WTC11 (cell line): ENCODE measurements around the gene MINDY1. TPM values are rescaled to one million over a fixed set of nuclear protein-coding genes. Genes with fewer than 3 reads are reported as not detected.

Source experiments
- ATAC-seq: fragments of 200-7000 bp; cut with Tn5 transposase; 2 replicates; pipeline ENCODE4 v1.10.0; 2021; ENCODE audit warnings: mild to moderate bottlenecking, moderate library complexity
- CTCF ChIA-PET: fragments of 300-600 bp; sonication (Branson Sonifier 250); formaldehyde crosslinking; loops from one replicate; lab custom pipeline; 2021; ENCODE audit warnings: antibody characterized with exemption; lab: Charles Lee
- POLR2A ChIA-PET: fragments of 350-600 bp; sonication (Branson Sonifier 250); formaldehyde crosslinking; loops from one replicate; lab custom pipeline; 2021; ENCODE audit warnings: antibody characterized with exemption; lab: Charles Lee
- DNase-seq: peaks from one replicate; pipeline ENCODE4 v3.0.0; 2021; ENCODE audit warnings: low spot score
- H3K27ac Mint-ChIP-seq: 2 replicates; pipeline ENCODE4 v1.8.0; 2021; ENCODE audit warnings: mixed read lengths
- H3K27me3 Mint-ChIP-seq: 2 replicates; pipeline ENCODE4 v1.8.0; 2021; ENCODE audit warnings: low read depth, mild to moderate bottlenecking, moderate library complexity, mixed read lengths
- H3K36me3 Mint-ChIP-seq: 2 replicates; pipeline ENCODE4 v1.8.0; 2021; ENCODE audit warnings: mixed read lengths
- H3K4me1 Mint-ChIP-seq: 2 replicates; pipeline ENCODE4 v1.8.0; 2022; ENCODE audit warnings: mixed read lengths
- H3K4me3 Mint-ChIP-seq: 2 replicates; pipeline ENCODE4 v1.8.0; 2021; ENCODE audit warnings: mild to moderate bottlenecking, moderate library complexity, mixed read lengths
- H3K9me3 Mint-ChIP-seq: 2 replicates; pipeline ENCODE4 v1.8.0; 2021; ENCODE audit warnings: mixed read lengths
- ATF1 ChIP-seq: sonication (generic); formaldehyde crosslinking; IDR thresholded peaks from 2 replicates; pipeline ENCODE4 v1.8.1; 2023; ENCODE audit warnings: mild to moderate bottlenecking, moderate library complexity, missing genetic modification reagents
- CREM ChIP-seq: sonication (generic); formaldehyde crosslinking; IDR thresholded peaks from 2 replicates; pipeline ENCODE4 v1.8.1; 2022; ENCODE audit warnings: mild to moderate bottlenecking, missing genetic modification reagents, moderate library complexity
- CTCF ChIP-seq: fragments of 200-600 bp; IDR thresholded peaks from 2 replicates; pipeline ENCODE4 v1.8.0; 2022; ENCODE audit warnings: antibody characterized with exemption
- E2F4 ChIP-seq: sonication (generic); formaldehyde crosslinking; IDR thresholded peaks from 2 replicates; pipeline ENCODE4 v1.8.1; 2022; ENCODE audit warnings: low read depth, mild to moderate bottlenecking, moderate library complexity, missing genetic modification reagents, borderline replicate concordance
- EMX1 ChIP-seq: fragments of 250-450 bp; sonication (Bioruptor Pico); IDR thresholded peaks from 2 replicates; pipeline ENCODE4 v1.8.0; 2021; ENCODE audit warnings: mild to moderate bottlenecking
- ETV6 ChIP-seq: sonication (generic); formaldehyde crosslinking; IDR thresholded peaks from 2 replicates; pipeline ENCODE4 v1.8.1; 2022; ENCODE audit warnings: mild to moderate bottlenecking, missing genetic modification reagents
- FOXK1 ChIP-seq: sonication (generic); formaldehyde crosslinking; IDR thresholded peaks from 2 replicates; pipeline ENCODE4 v1.8.0; 2022; ENCODE audit warnings: mild to moderate bottlenecking, moderate library complexity, missing genetic modification reagents
- HMGXB4 ChIP-seq: sonication (generic); formaldehyde crosslinking; IDR thresholded peaks from 2 replicates; pipeline ENCODE4 v1.8.1; 2023; ENCODE audit warnings: mild to moderate bottlenecking, moderate library complexity, missing genetic modification reagents
- IRF2 ChIP-seq: sonication (generic); formaldehyde crosslinking; IDR thresholded peaks from 2 replicates; pipeline ENCODE4 v1.8.0; 2022; ENCODE audit warnings: low read depth, missing genetic modification reagents, borderline replicate concordance
- JUN ChIP-seq: sonication (generic); formaldehyde crosslinking; IDR thresholded peaks from 2 replicates; pipeline ENCODE4 v1.8.0; 2023; ENCODE audit warnings: mild to moderate bottlenecking, missing genetic modification reagents
- MAX ChIP-seq: sonication (generic); formaldehyde crosslinking; IDR thresholded peaks from 2 replicates; pipeline ENCODE4 v1.8.0; 2022; ENCODE audit warnings: mild to moderate bottlenecking, missing genetic modification reagents
- MYBL2 ChIP-seq: sonication (generic); formaldehyde crosslinking; IDR thresholded peaks from 2 replicates; pipeline ENCODE4 v1.8.1; 2023; ENCODE audit warnings: mild to moderate bottlenecking, moderate library complexity, missing genetic modification reagents
- NR1H2 ChIP-seq: sonication (generic); formaldehyde crosslinking; IDR thresholded peaks from 2 replicates; pipeline ENCODE4 v1.9.0; 2021; ENCODE audit warnings: mild to moderate bottlenecking, moderate library complexity, missing genetic modification reagents
- OVOL2 ChIP-seq: fragments of 250-450 bp; sonication (Bioruptor Pico); IDR thresholded peaks from 2 replicates; pipeline ENCODE4 v1.9.0; 2021; ENCODE audit warnings: mild to moderate bottlenecking, borderline replicate concordance
- PRDM15 ChIP-seq: sonication (generic); formaldehyde crosslinking; IDR thresholded peaks from 2 replicates; pipeline ENCODE4 v1.8.0; 2022; ENCODE audit warnings: missing genetic modification reagents
- TCF7 ChIP-seq: sonication (generic); formaldehyde crosslinking; IDR thresholded peaks from 2 replicates; pipeline ENCODE4 v1.8.0; 2022; ENCODE audit warnings: mild to moderate bottlenecking, low read depth, missing genetic modification reagents, moderate library complexity
- TEAD1 ChIP-seq: sonication (generic); formaldehyde crosslinking; IDR thresholded peaks from 2 replicates; pipeline ENCODE4 v1.8.0; 2022; ENCODE audit warnings: mild to moderate bottlenecking, missing genetic modification reagents
- ZNF121 ChIP-seq: sonication (generic); formaldehyde crosslinking; IDR thresholded peaks from 2 replicates; pipeline ENCODE4 v1.8.0; 2023; ENCODE audit warnings: missing genetic modification reagents
- ZNF232 ChIP-seq: sonication (generic); formaldehyde crosslinking; IDR thresholded peaks from 2 replicates; pipeline ENCODE4 v1.8.0; 2022; ENCODE audit warnings: mild to moderate bottlenecking, missing genetic modification reagents
- ZNF671 ChIP-seq: fragments of 250-450 bp; sonication (Bioruptor Pico); IDR thresholded peaks from 2 replicates; pipeline ENCODE4 v1.8.0; 2021; ENCODE audit warnings: mild to moderate bottlenecking
- total RNA-seq: library from RNA; stranded (reverse); gene quantifications from 3 replicates; pipeline ENCODE4 v1.2.3, GENCODE V29; 2021

MINDY1 gene
- total RNA-seq, 1 experiment from 2014 or later = 10.1 TPM

- CTCF ChIA-PET = interaction anchor here (0.6 to 3.7 kb wide), 5 partner anchors 11 to 252 kb away, joined by 3 to 43 read pairs (median 4); partner anchors contain the start of genes CDC42SE1, MINDY1 and MLLT11
- no peaks in the 10 kb centered on the region for H3K9me3 Mint-ChIP-seq
- H3K27ac Mint-ChIP-seq = no peak overlapping the region
- POLR2A ChIA-PET = interaction anchor here (0.7 to 1.5 kb wide), 2 partner anchors 58 to 82 kb away, joined by 3 read pairs; no protein-coding TSS in a partner anchor
- peak; percentile 92 for TF ChIP-seq ZNF121 (CRISPR knock-in tag)
- no peak for TF ChIP-seq ETV6
- no peak for TF ChIP-seq JUN (CRISPR knock-in tag)
- no peak for TF ChIP-seq ZNF671 (CRISPR knock-in tag)
- TF ChIP-seq ZNF232 (CRISPR knock-in tag) = no peak
- TF ChIP-seq MYBL2 (CRISPR knock-in tag) = no peak
- H3K36me3 Mint-ChIP-seq = peaks cover 28% of the 10 kb centered on the region
- no peaks in the 10 kb centered on the region for H3K27me3 Mint-ChIP-seq
- H3K4me1 Mint-ChIP-seq = peaks cover 17% of the 10 kb centered on the region
- ATAC-seq (no peak), DNase-seq (no peak)
- peak overlapping the region; percentile 96 for H3K4me3 Mint-ChIP-seq
Observed at GRCh38 chr1:151049458-151049857, 42.8 kb upstream of the MINDY1 start.

GRCh38 chr1:151048645-151049032, 41.9 kb upstream of the MINDY1 start:
- TF ChIP-seq NR1H2 (no peak), HMGXB4 (CRISPR knock-in tag) (0 out of 2 replicates have a peak, but pooled peaks have one; percentile 6), EMX1 (no peak), MAX (CRISPR knock-in tag) (0 out of 2 replicates have a peak, but pooled peaks have one; percentile 8), ATF1 (no peak), CREM (no peak), TCF7 (CRISPR knock-in tag) (no peak)
- DNase-seq = no peak
- Mint-ChIP-seq H3K4me1 (peaks cover 17% of the 10 kb centered on the region), H3K36me3 (peaks cover 19% of the 10 kb centered on the region), H3K27me3 (no peaks in the 10 kb centered on the region), H3K27ac (no peak overlapping the region), H3K9me3 (no peaks in the 10 kb centered on the region), H3K4me3 (peak overlapping the region; percentile 96)
- POLR2A ChIA-PET = interaction anchor here (0.8 to 1.6 kb wide), 6 partner anchors 12 to 141 kb away, joined by 3 to 6 read pairs (median 4); partner anchors contain the start of genes BNIPL, MLLT11 and VPS72
- peak; percentile 91 for ATAC-seq
- CTCF ChIA-PET = interaction anchor here (0.6 to 3.7 kb wide), 24 partner anchors 10 to 419 kb away, joined by 3 to 43 read pairs (median 5); partner anchors contain the start of genes BNIPL, CDC42SE1, ENSA and GABPB2

- ATAC-seq (peak; percentile 35), DNase-seq (peak; percentile 76)
- peak overlapping the region; percentile 97 for H3K27ac Mint-ChIP-seq
- peak overlapping the region; percentile 96 for H3K4me3 Mint-ChIP-seq
- POLR2A ChIA-PET = interaction anchor here (0.5 to 1.6 kb wide), 11 partner anchors 10 to 142 kb away, joined by 3 to 6 read pairs (median 4); partner anchors contain the start of genes BNIPL, MLLT11 and VPS72
- CTCF ChIA-PET = interaction anchor here (0.6 to 3.7 kb wide), 33 partner anchors 9 to 419 kb away, joined by 3 to 43 read pairs (median 4); partner anchors contain the start of genes BNIPL, CDC42SE1, ENSA and GABPB2
- no peaks in the 10 kb centered on the region for H3K27me3 Mint-ChIP-seq
- no peaks in the 10 kb centered on the region for H3K9me3 Mint-ChIP-seq
- H3K36me3 Mint-ChIP-seq = peaks cover 15% of the 10 kb centered on the region
- peaks cover 17% of the 10 kb centered on the region for H3K4me1 Mint-ChIP-seq
- TF ChIP-seq PRDM15 (CRISPR knock-in tag) = peak; percentile 75
- TF ChIP-seq HMGXB4 (CRISPR knock-in tag) = peak; percentile 90; the same call in 1 of the 2 replicates
- TF ChIP-seq OVOL2 (CRISPR knock-in tag) = no peak
- peak; percentile 67; the same call in 1 of the 2 replicates for TF ChIP-seq TEAD1 (CRISPR knock-in tag)
- TF ChIP-seq E2F4 (CRISPR knock-in tag) = 0 out of 2 replicates have a peak, but pooled peaks have one; percentile 32
- TF ChIP-seq IRF2 (CRISPR knock-in tag) = no peak
- peak; percentile 44; the same call in 1 of the 2 replicates for TF ChIP-seq FOXK1
- TF ChIP-seq CTCF = peak; percentile 30; the same call in 1 of the 2 replicates
- TF ChIP-seq MYBL2 (CRISPR knock-in tag) = peak; percentile 82; the same call in 1 of the 2 replicates
Observed at GRCh38 chr1:151047925-151048644, 41.4 kb upstream of the MINDY1 start.
